Mucosa of descending colon (tissue), 3 donors: ENCODE measurements around the gene TBC1D21. TPM values are rescaled to one million over a fixed set of nuclear protein-coding genes. Genes with fewer than 3 reads are reported as not detected.

ENCODE experiments used
- ATAC-seq: fragments of 200-7000 bp; cut with Tn5 transposase; one replicate; pipeline ENCODE4 v1.9.1; 2020; ENCODE audit warnings: mild to moderate bottlenecking, moderate library complexity
- DNase-seq, 3 donors: peaks; one replicate each; pipeline ENCODE4 v3.0.0-alpha.2; 2020
- H3K36me3 ChIP-seq: fragments of 200-600 bp; one replicate; pipeline ENCODE4 v1.8.0; 2021; ENCODE audit warnings: low read depth, mild to moderate bottlenecking
- H3K4me1 ChIP-seq: fragments of 200-600 bp; one replicate; pipeline ENCODE4 v1.8.0; 2021; ENCODE audit warnings: low read depth, mild to moderate bottlenecking
- H3K4me3 ChIP-seq: fragments of 200-600 bp; one replicate; pipeline ENCODE4 v1.8.0; 2021; ENCODE audit warnings: mild to moderate bottlenecking
- H3K9me3 ChIP-seq: fragments of 200-600 bp; one replicate; pipeline ENCODE4 v1.8.0; 2021; ENCODE audit warnings: mild to moderate bottlenecking
- intact Hi-C, 2 donors: fragments of 100-400 bp; cut with DNase I in 1 of 2; cut with micrococcal nuclease in 1 of 2; formaldehyde crosslinking; loops; one replicate each; pipeline versions ENCODE4 v1.11.0 to v1.11.1; 2022; cut with DNase I, micrococcal nuclease
- total RNA-seq, 3 donors: library from RNA; stranded (reverse); fragmentation: NEBNext Ultra II Directional in 2 of 3; extraction: Animal tissue kit (Norgen Biotek cat#: 25700) in 2 of 3; gene quantifications; one replicate each; pipeline versions ENCODE4 v1.2.1 to v1.2.4, GENCODE V29; 2021 to 2023
- TF ChIP-seq, protein P1 (sequence below): fragments of 200-600 bp; IDR thresholded peaks from one replicate; pipeline ENCODE4 v1.8.0; 2022; ENCODE audit warnings: antibody characterized with exemption, mild to moderate bottlenecking
- donor health status: DM: no; HTN: no; CAD: no; lungs with moderate emphysema.
- donor health status: DM: no; HTN: no; CAD: no.
- donor health status: DM: no; HTN: yes; CAD: no.

TBC1D21 gene
- total RNA-seq, 3 donors from 2014 or later = not detected

DNA sequence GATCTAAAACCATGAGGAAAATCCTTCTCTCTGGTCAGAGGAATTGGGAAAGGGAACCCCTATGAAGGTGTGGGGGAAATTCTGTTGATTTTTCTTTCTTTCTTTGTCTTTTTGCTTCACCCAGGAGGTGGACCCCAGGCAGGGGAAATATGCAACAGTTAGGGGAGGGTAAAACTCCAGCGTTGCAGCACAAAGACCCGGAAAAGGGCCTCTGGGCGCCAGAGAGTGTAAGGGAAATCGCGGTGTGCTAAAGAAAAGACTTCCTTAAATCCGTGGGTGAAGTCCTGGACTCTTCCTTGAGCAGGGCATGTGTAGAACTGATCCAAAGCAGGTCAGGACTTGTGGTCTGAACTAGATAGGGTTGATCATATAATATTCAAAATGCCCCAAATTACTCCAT lies 11.1 kb upstream of the TBC1D21 start:
- Histone ChIP-seq H3K4me3 (no peak overlapping the region), H3K36me3 (no peaks in the 10 kb centered on the region), H3K4me1 (no peaks in the 10 kb centered on the region), H3K9me3 (no peaks in the 10 kb centered on the region)
- ATAC-seq (no peak), DNase-seq (no peak)
- TF ChIP-seq, protein P1, sequence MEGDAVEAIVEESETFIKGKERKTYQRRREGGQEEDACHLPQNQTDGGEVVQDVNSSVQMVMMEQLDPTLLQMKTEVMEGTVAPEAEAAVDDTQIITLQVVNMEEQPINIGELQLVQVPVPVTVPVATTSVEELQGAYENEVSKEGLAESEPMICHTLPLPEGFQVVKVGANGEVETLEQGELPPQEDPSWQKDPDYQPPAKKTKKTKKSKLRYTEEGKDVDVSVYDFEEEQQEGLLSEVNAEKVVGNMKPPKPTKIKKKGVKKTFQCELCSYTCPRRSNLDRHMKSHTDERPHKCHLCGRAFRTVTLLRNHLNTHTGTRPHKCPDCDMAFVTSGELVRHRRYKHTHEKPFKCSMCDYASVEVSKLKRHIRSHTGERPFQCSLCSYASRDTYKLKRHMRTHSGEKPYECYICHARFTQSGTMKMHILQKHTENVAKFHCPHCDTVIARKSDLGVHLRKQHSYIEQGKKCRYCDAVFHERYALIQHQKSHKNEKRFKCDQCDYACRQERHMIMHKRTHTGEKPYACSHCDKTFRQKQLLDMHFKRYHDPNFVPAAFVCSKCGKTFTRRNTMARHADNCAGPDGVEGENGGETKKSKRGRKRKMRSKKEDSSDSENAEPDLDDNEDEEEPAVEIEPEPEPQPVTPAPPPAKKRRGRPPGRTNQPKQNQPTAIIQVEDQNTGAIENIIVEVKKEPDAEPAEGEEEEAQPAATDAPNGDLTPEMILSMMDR = no peak
- intact Hi-C loops = no loop called here

DNA sequence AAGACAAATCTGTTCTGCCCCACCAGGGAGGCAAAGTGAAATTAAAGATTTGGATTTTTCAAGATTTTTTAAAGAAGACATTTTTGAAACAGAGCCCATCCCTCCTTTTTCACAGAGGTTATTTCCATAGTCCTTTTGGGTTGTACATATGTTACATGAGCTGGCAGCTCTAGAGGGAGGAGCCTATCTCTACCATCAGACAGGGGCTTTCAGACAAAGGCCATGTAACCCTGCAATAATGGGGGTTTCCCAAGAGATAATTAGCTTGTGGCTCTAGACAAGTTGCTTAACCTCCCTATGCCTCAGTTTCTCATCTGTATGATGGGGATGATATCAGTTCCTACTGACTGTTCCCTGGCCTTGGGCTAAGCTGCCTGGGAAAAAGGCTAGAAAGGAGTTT lies 8.0 kb upstream of the TBC1D21 start:
- ATAC-seq (no peak), DNase-seq (no peak)
- Histone ChIP-seq H3K9me3 (no peaks in the 10 kb centered on the region), H3K36me3 (no peaks in the 10 kb centered on the region), H3K4me3 (no peak overlapping the region), H3K4me1 (no peaks in the 10 kb centered on the region)
- TF ChIP-seq, protein P1 = no peak
- intact Hi-C loops = no loop called here

DNA sequence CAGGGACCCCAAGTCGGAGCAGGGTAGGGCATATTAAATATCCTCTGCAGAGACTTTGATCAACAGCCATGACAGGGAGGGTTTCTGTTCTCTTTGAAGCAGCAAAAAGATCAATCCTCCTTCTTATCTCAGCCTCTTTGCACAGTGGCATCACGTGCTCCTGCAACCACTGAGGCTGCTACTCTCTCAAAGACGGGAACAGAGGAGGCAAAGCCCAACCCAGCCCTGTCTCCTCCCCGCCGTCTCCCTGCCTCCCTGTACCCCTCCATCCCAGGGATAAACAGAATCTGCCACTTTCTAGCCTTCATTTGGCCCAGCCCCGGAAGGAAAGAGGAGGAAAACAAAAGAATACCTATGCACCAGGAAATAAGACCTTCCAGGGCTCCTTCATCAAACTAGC lies 7.5 kb upstream of the TBC1D21 start:
- H3K36me3 ChIP-seq = no peaks in the 10 kb centered on the region
- TF ChIP-seq, protein P1 = no peak
- no peak for DNase-seq

DNA sequence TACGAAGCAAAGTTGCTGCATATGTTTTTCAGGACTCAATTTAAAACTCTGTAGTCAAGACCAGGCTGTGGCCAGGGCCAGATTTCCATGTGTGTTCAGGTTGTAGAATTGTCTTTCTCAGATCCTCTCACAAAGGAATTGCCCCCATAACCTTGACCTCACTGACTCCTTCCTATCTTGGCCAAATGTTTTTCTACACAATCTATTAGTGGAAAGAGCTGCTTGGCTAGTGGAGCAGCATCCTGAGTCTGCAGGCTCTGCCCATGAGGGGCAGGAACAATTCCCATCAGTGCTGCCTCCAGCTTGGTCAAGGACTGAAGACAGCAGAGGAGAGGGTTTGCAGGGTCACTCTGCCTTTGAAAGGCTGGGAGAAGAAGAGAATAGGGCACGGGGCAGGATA lies 6.9 kb upstream of the TBC1D21 start:
- no peak for DNase-seq
- Histone ChIP-seq H3K36me3 (no peaks in the 10 kb centered on the region), H3K4me3 (no peak overlapping the region), H3K9me3 (no peaks in the 10 kb centered on the region), H3K4me1 (no peaks in the 10 kb centered on the region)
- intact Hi-C loops = no loop called here
- no peak for ATAC-seq
- TF ChIP-seq, protein P1 = no peak

More for the DNA sequence above, 7.5 kb upstream of the TBC1D21 start:
- intact Hi-C loops = no loop called here
- no peak for ATAC-seq
- Histone ChIP-seq H3K9me3 (no peaks in the 10 kb centered on the region), H3K4me3 (no peak overlapping the region), H3K4me1 (no peaks in the 10 kb centered on the region)

DNA sequence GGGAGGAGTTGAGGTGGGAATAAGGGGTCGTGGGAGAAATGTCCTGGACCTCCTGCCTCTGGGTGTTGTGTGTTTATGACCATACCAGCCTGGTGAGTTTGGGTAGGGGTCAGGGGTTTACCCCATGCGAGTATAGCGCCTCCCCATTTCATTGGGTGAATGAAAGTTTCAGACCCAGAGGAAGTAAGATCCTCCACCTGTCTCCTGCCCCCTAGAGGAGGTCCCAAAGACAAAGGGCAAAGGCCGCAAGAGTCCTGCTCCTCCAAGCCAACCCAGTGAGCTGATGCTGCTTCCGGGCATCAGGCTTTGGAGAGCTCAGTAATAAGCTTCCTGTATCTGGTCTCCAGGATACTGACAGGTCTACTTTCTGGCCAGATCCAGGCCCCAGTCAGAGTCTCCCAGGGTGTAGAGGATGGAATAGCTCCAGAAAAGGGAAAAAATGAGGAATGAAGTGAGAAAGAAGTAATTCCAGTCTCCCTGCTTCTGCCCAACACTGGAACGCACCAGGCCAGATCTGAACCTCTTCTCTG lies 6.4 kb upstream of the TBC1D21 start:
- intact Hi-C loops = no loop called here
- TF ChIP-seq, protein P1 = no peak
- no peaks in the 10 kb centered on the region for H3K4me1 ChIP-seq
- no peaks in the 10 kb centered on the region for H3K36me3 ChIP-seq
- ATAC-seq (no peak), DNase-seq (no peak)
- no peaks in the 10 kb centered on the region for H3K9me3 ChIP-seq
- no peak overlapping the region for H3K4me3 ChIP-seq

DNA sequence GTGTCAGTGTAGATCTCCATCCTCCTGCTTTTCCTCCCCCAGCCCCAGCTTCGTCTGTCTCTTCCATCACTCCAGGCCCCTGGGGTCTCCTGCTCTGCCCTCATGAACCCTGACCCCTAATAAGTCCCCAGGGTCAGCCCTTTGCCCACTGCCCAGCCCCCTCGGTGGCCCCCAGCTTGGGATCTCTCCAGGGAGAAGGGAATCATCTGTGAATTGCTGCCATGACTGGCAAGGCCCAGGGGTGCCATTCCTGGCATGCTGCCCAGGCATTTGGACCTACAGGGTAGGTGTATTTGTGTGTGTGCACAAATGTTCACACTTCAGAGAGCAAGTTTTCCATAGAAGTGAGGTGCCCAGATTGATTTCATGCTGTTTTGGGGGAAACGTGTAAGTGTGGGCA lies 5.9 kb upstream of the TBC1D21 start:
- TF ChIP-seq, protein P1 = no peak
- no peaks in the 10 kb centered on the region for H3K4me1 ChIP-seq
- intact Hi-C loops = no loop called here
- no peak for DNase-seq
- H3K4me3 ChIP-seq = no peak overlapping the region
- no peak for ATAC-seq
- no peaks in the 10 kb centered on the region for H3K36me3 ChIP-seq
- H3K9me3 ChIP-seq = no peaks in the 10 kb centered on the region
